GM12878 (cell line): Measurements from ENCODE around the gene IRGC. TPM values are rescaled to one million over a fixed set of nuclear protein-coding genes. Genes with fewer than 3 reads are reported as not detected.

ENCODE experiments used
- ATAC-seq: fragments of 200-7000 bp; cut with Tn5 transposase; 3 replicates; pipeline ENCODE4 v1.9.1; 2020; ENCODE audit warnings: mild to moderate bottlenecking, moderate library complexity
- BruUV-seq: library from RNA; stranded (reverse); fragments of 400-500 nt; replicated peaks from 2 replicates; lab custom pipeline; 2021; lab: Mats Ljungman, UMichigan
- CTCF ChIA-PET: fragments of 300-600 bp; sonication (Branson Sonifier 250); formaldehyde crosslinking; extraction: SDS; loops from one replicate; lab custom pipeline; 2021; ENCODE audit warnings: inconsistent platforms; lab: Yijun Ruan, JAX
- POLR2A ChIA-PET: fragments of 350-600 bp; formaldehyde crosslinking; extraction: SDS; loops from one replicate; lab custom pipeline; 2021; ENCODE audit warnings: inconsistent platforms; lab: Charles Lee
- RAD21 ChIA-PET: fragments of 300-600 bp; sonication (Branson Sonifier 250); formaldehyde crosslinking; loops from one replicate; lab custom pipeline; 2023; ENCODE audit warnings: antibody characterized with exemption; ENCODE audit not compliant: unreplicated experiment; lab: Charles Lee
- SMC1A ChIA-PET: fragments of 300-600 bp; sonication (Branson Sonifier 250); formaldehyde crosslinking; loops from one replicate; lab custom pipeline; 2023; ENCODE audit not compliant: unreplicated experiment, uncharacterized antibody; lab: Charles Lee
- DNase-seq: peaks from one replicate; pipeline ENCODE4 v3.0.0-alpha.2; 2011; ENCODE audit warnings: low read depth, low spot score
- FAIRE-seq: peaks from 3 replicates; lab custom pipeline; 2011; peaks lifted over from hg19 to GRCh38; lab: Jason Lieb, UNC
- H2AFZ ChIP-seq: 2 replicates; pipeline ENCODE4 v1.6.0; 2011; ENCODE audit warnings: low read depth, low read length, control low read depth; ENCODE audit not compliant: control insufficient read depth
- H3K27ac ChIP-seq: 2 replicates; pipeline ENCODE4 v1.5.1; 2011; ENCODE audit warnings: control low read depth; ENCODE audit not compliant: control insufficient read depth, insufficient read depth
- H3K27me3 ChIP-seq, 2 experiments: replicated peaks in 1 of 2; 2 replicates each; pipeline versions ENCODE4 v1.6.0 to v1.6.1; 2011; ENCODE audit warnings: low read length in 1 of 2; ENCODE audit not compliant: control insufficient read depth in 2 of 2, insufficient read depth in 2 of 2
- H3K36me3 ChIP-seq, 2 experiments: 2 replicates each; pipeline ENCODE4 v1.5.1; 2011; ENCODE audit warnings: low read length in 1 of 2; ENCODE audit not compliant: control insufficient read depth in 2 of 2, insufficient read depth in 2 of 2
- H3K4me1 ChIP-seq: 2 replicates; pipeline ENCODE4 v1.6.1; 2011; ENCODE audit warnings: mild to moderate bottlenecking, low read length, moderate library complexity, mixed read lengths; ENCODE audit not compliant: control insufficient read depth, insufficient read depth
- H3K4me2 ChIP-seq: 2 replicates; pipeline ENCODE4 v1.6.0; 2011; ENCODE audit warnings: control low read depth; ENCODE audit not compliant: control insufficient read depth, insufficient read depth
- H3K4me3 ChIP-seq: fragments of 200-600 bp; sonication (generic); 2 replicates; pipeline ENCODE4 v1.5.1; 2016
- H3K79me2 ChIP-seq: 2 replicates; pipeline ENCODE4 v1.6.0; 2011; ENCODE audit warnings: low read length; ENCODE audit not compliant: control insufficient read depth, insufficient read depth
- H3K9ac ChIP-seq: 2 replicates; pipeline ENCODE4 v1.8.0; 2011; ENCODE audit warnings: low read length, control low read depth, mixed read lengths; ENCODE audit not compliant: control insufficient read depth, insufficient read depth
- H3K9me3 ChIP-seq: replicated peaks from 3 replicates; pipeline ENCODE4 v1.5.1; 2011; ENCODE audit warnings: mild to moderate bottlenecking, low read length; ENCODE audit not compliant: control insufficient read depth, insufficient read depth
- H4K20me1 ChIP-seq: 2 replicates; pipeline ENCODE4 v1.6.0; 2011; ENCODE audit not compliant: control insufficient read depth, insufficient read depth
- ASH2L ChIP-seq: fragments of 300-600, 200-600 bp; sonication (generic); IDR thresholded peaks from 2 replicates; pipeline ENCODE4 v1.6.1; 2017; ENCODE audit warnings: low read depth, mild to moderate bottlenecking, borderline replicate concordance
- EGR1 ChIP-seq, 2 experiments: IDR thresholded peaks; 1 replicate in 1 of 2; 2 replicates in 1 of 2; pipeline ENCODE4 v1.6.1; 2011 to 2012; ENCODE audit warnings: low read depth in 2 of 2, low read length in 2 of 2, borderline replicate concordance in 1 of 2, mild to moderate bottlenecking in 1 of 2, moderate library complexity in 1 of 2
- GABPA ChIP-seq: IDR thresholded peaks from 2 replicates; pipeline ENCODE4 v1.6.1; 2014; ENCODE audit warnings: antibody characterized with exemption, low read depth, mild to moderate bottlenecking, inconsistent platforms
- HDAC2 ChIP-seq: fragments of 200-600 bp; sonication (generic); IDR thresholded peaks from 2 replicates; pipeline ENCODE4 v1.6.1; 2017
- IKZF2 ChIP-seq, 2 experiments: fragments of 450-650 bp; IDR thresholded peaks; 2 replicates each; pipeline ENCODE4 v1.6.1; 2017; ENCODE audit warnings: mild to moderate bottlenecking in 2 of 2, moderate library complexity in 2 of 2
- PAX5 ChIP-seq: IDR thresholded peaks from 2 replicates; pipeline ENCODE4 v1.6.1; 2011; ENCODE audit warnings: low read depth, low read length, borderline replicate concordance
- SMC3 ChIP-seq: IDR thresholded peaks from 2 replicates; pipeline ENCODE4 v1.6.1; 2011; ENCODE audit warnings: low read length, improper control_type of control experiment, borderline replicate concordance
- WGBS: methylation state at CpG from one replicate; pipeline ENCODE4 v1.1.6; 2016; ENCODE audit warnings: low lambda C conversion rate; ENCODE audit not compliant: insufficient replicate concordance, insufficient coverage; ENCODE audit errors: missing lambda C conversion rate; 5-methylcytosine and 5-hydroxymethylcytosine counted together
- in situ Hi-C: fragments of 300-500 bp; cut with MboI; formaldehyde crosslinking; loops from 9 replicates; pipeline ENCODE4 v1.14.3; 2018; ENCODE audit warnings: mixed read lengths
- intact Hi-C: fragments of 100-400 bp; cut with micrococcal nuclease; formaldehyde crosslinking; loops from one replicate; pipeline ENCODE4 v1.14.2; 2022; ENCODE audit not compliant: unreplicated experiment
- polyA plus RNA-seq, 11 experiments: library from polyadenylated mRNA; depleted of rRNA in 4 of 11; unstranded in 6 of 11; stranded (reverse) in 5 of 11; fragments of >200 nt; fragmentation: Nextera tagmentation in 4 of 11; fragmentation: Illumina TruSeq in 1 of 11; extraction: Ambion mirVana in 4 of 11; extraction: Trizol in 1 of 11; gene quantifications; 1 replicate in 1 of 11; 2 replicates in 10 of 11; pipeline versions ENCODE4 v1.2.1 to v1.2.3, GENCODE V29; 2011 to 2016; ENCODE audit warnings: inconsistent platforms in 2 of 11, missing spikeins in 2 of 11, low read depth in 1 of 11
- total RNA-seq, 4 experiments: library from RNA; depleted of rRNA in 3 of 4; stranded (reverse); fragments of >200 nt in 3 of 4; fragmentation: Illumina TruSeq in 1 of 4; extraction: Trizol in 1 of 4; gene quantifications; 2 replicates each; pipeline versions ENCODE4 v1.2.1 to v1.2.3, GENCODE V29; 2013 to 2021
- TF ChIP-seq, protein P1 (sequence below): IDR thresholded peaks from 2 replicates; pipeline ENCODE4 v1.6.1; 2011; ENCODE audit warnings: low read depth, low read length, improper control_type of control experiment, borderline replicate concordance
- TF ChIP-seq, protein P2 (sequence below): fragments of 150-350 bp; IDR thresholded peaks from 2 replicates; pipeline ENCODE4 v1.6.1; 2016; ENCODE audit warnings: low read depth, low read length
- TF ChIP-seq, protein P3 (sequence below): fragments of 450-650 bp; IDR thresholded peaks from 2 replicates; pipeline ENCODE4 v1.6.1; 2016; ENCODE audit warnings: mild to moderate bottlenecking

Gene IRGC
- total and polyA plus RNA-seq, 10 of the 15 experiments (the other 5 are each of a cell fraction or from before 2014, with no cell fraction given), result 0.04 TPM; not detected in 9

DNA sequence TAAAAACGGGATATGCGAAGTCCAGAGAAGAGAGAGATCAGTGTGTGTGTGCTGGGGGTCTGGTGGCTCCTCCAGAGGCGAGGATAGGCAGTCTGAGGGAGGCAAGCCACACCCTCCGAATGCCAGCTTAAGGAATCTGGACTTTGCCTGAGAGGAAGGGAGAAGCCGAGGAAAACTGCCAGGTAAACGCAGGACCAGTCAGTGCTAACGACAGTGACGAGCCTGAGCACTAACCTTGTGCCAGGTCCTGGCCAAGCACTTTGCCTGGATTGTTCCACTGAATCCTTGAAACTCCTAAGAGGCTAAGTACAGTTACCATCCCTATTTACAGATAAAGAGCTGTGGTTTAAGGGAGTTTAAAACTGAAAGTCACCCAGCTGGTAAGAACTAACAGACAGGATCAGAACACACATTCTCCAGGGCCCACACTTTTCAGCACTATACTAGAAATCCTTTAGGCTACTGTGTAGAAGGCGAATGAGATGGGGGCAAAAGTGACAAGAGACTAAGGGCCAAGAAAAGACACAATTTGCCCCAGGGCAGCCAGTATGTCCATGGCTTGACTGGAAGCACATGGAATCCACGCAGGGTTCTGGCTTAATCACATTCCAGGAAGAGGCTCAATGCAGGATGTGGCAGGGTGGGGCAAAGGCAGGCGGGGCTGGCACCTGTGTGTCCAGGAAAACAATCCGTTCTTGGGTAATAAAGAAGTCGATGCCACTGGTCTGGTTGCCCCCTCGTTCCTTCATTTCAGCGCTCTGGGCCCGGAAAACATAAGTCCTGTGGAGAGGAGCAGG is 23.8 kb downstream of the IRGC start:
- no peaks in the 10 kb centered on the region for H3K27me3 ChIP-seq
- ChIA-PET CTCF (interaction anchor here (0.9 to 1.3 kb wide), 2 partner anchors 26 to 69 kb away, joined by 3 read pairs; no protein-coding TSS in a partner anchor), POLR2A (no interaction called here), RAD21 (interaction anchor here (0.6 to 1.2 kb wide), 2 partner anchors 52 to 71 kb away, joined by 3 to 5 read pairs; no protein-coding TSS in a partner anchor), SMC1A (interaction anchor here (0.8 to 1.0 kb wide), 2 partner anchors 29 to 41 kb away, joined by 3 to 5 read pairs; partner anchors contain the start of gene KCNN4)
- no peaks in the 10 kb centered on the region for H3K79me2 ChIP-seq
- no peaks in the 10 kb centered on the region for H3K9me3 ChIP-seq
- H3K4me2 ChIP-seq, result no peak overlapping the region
- FAIRE-seq (no peak), ATAC-seq (no peak), DNase-seq (no peak)
- peaks cover 1% of the 10 kb centered on the region for H3K4me1 ChIP-seq
- in situ Hi-C loops (no loop called here), intact Hi-C loops (no loop called here)
- no peak overlapping the region for H3K27ac ChIP-seq
- 95% methylated on average over 15 of the region's 16 CpGs for WGBS
- no peak overlapping the region for H3K9ac ChIP-seq
- no peaks in the 10 kb centered on the region for H4K20me1 ChIP-seq
- TF ChIP-seq SMC3 (no peak), EGR1 (IDR thresholded peaks at IDR 0.05; ENCODE audit: borderline replicate concordance in 1 of 2, low read depth in 2 of 2, low read length in 2 of 2) (no peak), IKZF2 (IDR thresholded peaks at IDR 0.05) (no peak), GABPA (no peak), PAX5 (no peak), HDAC2 (no peak), ASH2L (no peak)
- TF ChIP-seq, protein P1, sequence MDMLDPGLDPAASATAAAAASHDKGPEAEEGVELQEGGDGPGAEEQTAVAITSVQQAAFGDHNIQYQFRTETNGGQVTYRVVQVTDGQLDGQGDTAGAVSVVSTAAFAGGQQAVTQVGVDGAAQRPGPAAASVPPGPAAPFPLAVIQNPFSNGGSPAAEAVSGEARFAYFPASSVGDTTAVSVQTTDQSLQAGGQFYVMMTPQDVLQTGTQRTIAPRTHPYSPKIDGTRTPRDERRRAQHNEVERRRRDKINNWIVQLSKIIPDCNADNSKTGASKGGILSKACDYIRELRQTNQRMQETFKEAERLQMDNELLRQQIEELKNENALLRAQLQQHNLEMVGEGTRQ, result no peak
- TF ChIP-seq, protein P2, sequence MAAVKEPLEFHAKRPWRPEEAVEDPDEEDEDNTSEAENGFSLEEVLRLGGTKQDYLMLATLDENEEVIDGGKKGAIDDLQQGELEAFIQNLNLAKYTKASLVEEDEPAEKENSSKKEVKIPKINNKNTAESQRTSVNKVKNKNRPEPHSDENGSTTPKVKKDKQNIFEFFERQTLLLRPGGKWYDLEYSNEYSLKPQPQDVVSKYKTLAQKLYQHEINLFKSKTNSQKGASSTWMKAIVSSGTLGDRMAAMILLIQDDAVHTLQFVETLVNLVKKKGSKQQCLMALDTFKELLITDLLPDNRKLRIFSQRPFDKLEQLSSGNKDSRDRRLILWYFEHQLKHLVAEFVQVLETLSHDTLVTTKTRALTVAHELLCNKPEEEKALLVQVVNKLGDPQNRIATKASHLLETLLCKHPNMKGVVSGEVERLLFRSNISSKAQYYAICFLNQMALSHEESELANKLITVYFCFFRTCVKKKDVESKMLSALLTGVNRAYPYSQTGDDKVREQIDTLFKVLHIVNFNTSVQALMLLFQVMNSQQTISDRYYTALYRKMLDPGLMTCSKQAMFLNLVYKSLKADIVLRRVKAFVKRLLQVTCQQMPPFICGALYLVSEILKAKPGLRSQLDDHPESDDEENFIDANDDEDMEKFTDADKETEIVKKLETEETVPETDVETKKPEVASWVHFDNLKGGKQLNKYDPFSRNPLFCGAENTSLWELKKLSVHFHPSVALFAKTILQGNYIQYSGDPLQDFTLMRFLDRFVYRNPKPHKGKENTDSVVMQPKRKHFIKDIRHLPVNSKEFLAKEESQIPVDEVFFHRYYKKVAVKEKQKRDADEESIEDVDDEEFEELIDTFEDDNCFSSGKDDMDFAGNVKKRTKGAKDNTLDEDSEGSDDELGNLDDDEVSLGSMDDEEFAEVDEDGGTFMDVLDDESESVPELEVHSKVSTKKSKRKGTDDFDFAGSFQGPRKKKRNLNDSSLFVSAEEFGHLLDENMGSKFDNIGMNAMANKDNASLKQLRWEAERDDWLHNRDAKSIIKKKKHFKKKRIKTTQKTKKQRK, result no peak
- TF ChIP-seq, protein P3, sequence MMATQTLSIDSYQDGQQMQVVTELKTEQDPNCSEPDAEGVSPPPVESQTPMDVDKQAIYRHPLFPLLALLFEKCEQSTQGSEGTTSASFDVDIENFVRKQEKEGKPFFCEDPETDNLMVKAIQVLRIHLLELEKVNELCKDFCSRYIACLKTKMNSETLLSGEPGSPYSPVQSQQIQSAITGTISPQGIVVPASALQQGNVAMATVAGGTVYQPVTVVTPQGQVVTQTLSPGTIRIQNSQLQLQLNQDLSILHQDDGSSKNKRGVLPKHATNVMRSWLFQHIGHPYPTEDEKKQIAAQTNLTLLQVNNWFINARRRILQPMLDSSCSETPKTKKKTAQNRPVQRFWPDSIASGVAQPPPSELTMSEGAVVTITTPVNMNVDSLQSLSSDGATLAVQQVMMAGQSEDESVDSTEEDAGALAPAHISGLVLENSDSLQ, result no peak
- no TSS peak for BruUV-seq
- no peak overlapping the region for H2AFZ ChIP-seq
- peaks cover 19 to 57% of the 10 kb centered on the region in 2 experiments for H3K36me3 ChIP-seq
- H3K4me3 ChIP-seq, result no peak overlapping the region
